T-cell (primary cell): ENCODE results near the gene COIL. TPM values are rescaled to one million over a fixed set of nuclear protein-coding genes. Genes with fewer than 3 reads are reported as not detected.
"Not testable (repeated sequence)": the region's sequence is repeated elsewhere in the genome, so short reads cannot be mapped to it uniquely, and the experiment has no call there.

Source experiments
- ATAC-seq, 4 experiments: fragments of 200-7000 bp in 3 of 4; fragments of 150-1000 bp in 1 of 4; cut with Tn5 transposase; replicated peaks in 1 of 4; 1 replicate in 3 of 4; 2 replicates in 1 of 4; pipeline ENCODE4 v1.10.0; 2021; ENCODE audit warnings: moderate library complexity in 3 of 4, mild to moderate bottlenecking in 2 of 4, moderate number of reproducible peaks in 1 of 4
- CTCF ChIA-PET, 2 donors: fragments of 300-600 bp; sonication (Branson Sonifier 250); formaldehyde crosslinking; loops; one replicate each; lab custom pipeline; 2022; ENCODE audit warnings: antibody characterized with exemption in 2 of 2; lab: Charles Lee
- POLR2A ChIA-PET, 2 donors: fragments of 300-600 bp; sonication (Branson Sonifier 250); formaldehyde crosslinking; loops; one replicate each; lab custom pipeline; 2022; ENCODE audit warnings: antibody characterized with exemption in 2 of 2; lab: Charles Lee
- DNase-seq, 35 experiments: peaks; one replicate each; pipeline versions ENCODE4 v3.0.0 to v3.0.0-alpha.2; 2013 to 2023
- H3K27ac ChIP-seq: one replicate; pipeline ENCODE4 v1.5.1; 2013; ENCODE audit warnings: low read length
- H3K27me3 ChIP-seq, 2 experiments: replicated peaks in 1 of 2; 1 replicate in 1 of 2; 2 replicates in 1 of 2; pipeline versions ENCODE4 v1.6.1 to v1.7.0; 2013; ENCODE audit warnings: low read length in 1 of 2, mixed read lengths in 1 of 2; ENCODE audit not compliant: control insufficient read depth in 2 of 2, insufficient read depth in 2 of 2; ENCODE audit errors: extremely low read depth in 1 of 2
- H3K36me3 ChIP-seq, 2 donors: 1 replicate in 1 of 2; 2 replicates in 1 of 2; pipeline versions ENCODE4 v1.6.1 to v1.7.0; 2013; ENCODE audit warnings: low read length in 1 of 2; ENCODE audit not compliant: control insufficient read depth in 2 of 2, insufficient read depth in 1 of 2; ENCODE audit errors: extremely low read depth in 1 of 2
- H3K4me1 ChIP-seq, 2 experiments: 1 replicate in 1 of 2; 2 replicates in 1 of 2; pipeline versions ENCODE4 v1.6.1 to v1.7.0; 2013; ENCODE audit warnings: low read length in 2 of 2, mixed read lengths in 1 of 2; ENCODE audit not compliant: insufficient read depth in 2 of 2, control insufficient read depth in 1 of 2; ENCODE audit errors: extremely low read depth in 1 of 2
- H3K4me3 ChIP-seq, 2 donors: 1 replicate in 1 of 2; 2 replicates in 1 of 2; pipeline versions ENCODE4 v1.5.1 to v1.7.0; 2013; ENCODE audit warnings: mild to moderate bottlenecking in 2 of 2, low read length in 1 of 2, moderate library complexity in 1 of 2; ENCODE audit not compliant: control insufficient read depth in 1 of 2; ENCODE audit errors: extremely low read depth in 1 of 2
- H3K9me3 ChIP-seq: 2 replicates; pipeline ENCODE4 v1.7.0; 2013
- H3K27ac Mint-ChIP-seq, 2 donors: one replicate each; pipeline ENCODE4 v1.8.0; 2020 to 2021; ENCODE audit warnings: mild to moderate bottlenecking in 2 of 2, mixed read lengths in 2 of 2
- H3K27me3 Mint-ChIP-seq, 2 donors: one replicate each; pipeline ENCODE4 v1.8.0; 2021 to 2022; ENCODE audit warnings: mixed read lengths in 2 of 2
- H3K36me3 Mint-ChIP-seq: one replicate; pipeline ENCODE4 v1.8.0; 2021; ENCODE audit warnings: mixed read lengths
- H3K4me1 Mint-ChIP-seq, 3 donors: one replicate each; pipeline ENCODE4 v1.8.0; 2020 to 2022; ENCODE audit warnings: mixed read lengths in 3 of 3, mild to moderate bottlenecking in 1 of 3
- H3K4me3 Mint-ChIP-seq, 3 donors: one replicate each; pipeline ENCODE4 v1.8.0; 2020 to 2022; ENCODE audit warnings: mild to moderate bottlenecking in 3 of 3, mixed read lengths in 3 of 3, moderate library complexity in 3 of 3
- H3K9me3 Mint-ChIP-seq, 3 donors: one replicate each; pipeline ENCODE4 v1.8.0; 2020 to 2022; ENCODE audit warnings: mixed read lengths in 3 of 3
- WGBS: methylation state at CpG from one replicate; pipeline ENCODE4 v1.1.5; 2013; ENCODE audit warnings: missing lambda C conversion rate; ENCODE audit not compliant: insufficient coverage; 5-methylcytosine and 5-hydroxymethylcytosine counted together
- total RNA-seq, 35 experiments: library from RNA in 6 of 35; stranded (reverse) in 6 of 35; fragments of 120-200 nt in 1 of 35; gene quantifications; one replicate each; pipeline versions ENCODE4 v1.2.1 to v1.2.4 and lab custom pipeline; 2013 to 2026

Gene COIL
- total RNA-seq, 5 donors from 2014 or later (not counting 1 experiment from before 2014, with no cell fraction given), result 14.7 to 19.2 (median 15.7) TPM

DNA sequence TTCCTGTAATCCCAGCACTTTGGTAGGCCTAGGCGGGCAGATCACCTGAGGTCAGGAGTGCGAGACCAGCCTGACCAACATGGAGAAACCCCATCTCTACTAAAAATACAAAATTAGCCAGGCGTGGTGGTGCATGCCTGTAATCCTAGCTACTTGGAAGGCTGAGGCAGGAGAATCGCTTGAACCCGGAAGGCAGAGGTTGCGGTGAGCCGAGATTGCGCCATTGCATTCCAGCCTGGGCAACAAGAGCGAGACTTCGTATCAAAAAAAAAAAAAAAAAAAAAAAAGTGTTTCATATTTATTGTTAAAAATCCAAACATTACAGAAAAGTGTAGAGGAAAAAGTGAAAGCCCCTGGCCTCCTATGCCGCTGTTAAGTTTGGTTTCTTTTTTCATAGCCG, 19.7 kb upstream of the COIL start:
- H3K4me3 ChIP-seq, H3K27ac ChIP-seq, H3K27ac Mint-ChIP-seq, H3K36me3 ChIP-seq, H3K9me3 Mint-ChIP-seq, CTCF ChIA-PET, H3K4me3 Mint-ChIP-seq, ATAC-seq, DNase-seq, H3K27me3 Mint-ChIP-seq, POLR2A ChIA-PET, H3K9me3 ChIP-seq: not testable (repeated sequence)
- no CpG with 5 or more reads among the region's 12 CpGs for whole genome bisulfite sequencing
- H3K36me3 Mint-ChIP-seq, result peaks cover 13% of the 10 kb centered on the region
- Histone ChIP-seq H3K4me1 (peaks cover 10 to 20% of the 10 kb centered on the region in 2 experiments), H3K27me3 (peaks cover 0 to 11% of the 10 kb centered on the region in 2 experiments)
- H3K4me1 Mint-ChIP-seq, result peaks cover 17 to 26% (median 22%) of the 10 kb centered on the region in 3 donors

DNA sequence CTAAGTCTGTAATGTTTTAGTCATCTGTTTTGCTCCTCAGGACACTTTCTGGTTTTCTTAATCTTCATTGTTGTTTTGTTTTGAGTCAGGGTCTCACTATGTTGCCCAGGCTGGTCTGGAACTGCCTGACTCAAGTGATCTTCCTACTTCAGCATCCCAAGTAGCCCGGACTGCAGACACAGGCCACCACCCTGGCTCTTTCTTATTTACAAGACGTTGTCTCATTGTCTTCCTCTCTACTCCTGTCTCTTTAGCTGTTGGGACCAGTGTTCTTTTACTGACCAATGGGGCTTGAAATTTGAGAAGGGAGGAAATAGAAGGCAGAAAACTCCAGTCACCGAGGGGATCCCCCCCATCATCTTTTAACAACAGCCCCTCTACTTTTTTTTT, 18.2 kb upstream of the COIL start:
- H3K4me1 Mint-ChIP-seq, result peaks cover 17 to 26% (median 22%) of the 10 kb centered on the region in 3 donors
- WGBS, result no CpG with 5 or more reads among the region's 3 CpGs
- peak overlapping the region; percentile 86 to 91 (median 87) for H3K4me3 Mint-ChIP-seq
- H3K9me3 Mint-ChIP-seq, result no peaks in the 10 kb centered on the region
- Histone ChIP-seq H3K4me3 (no peak overlapping the region), H3K27ac (peak overlapping the region; percentile 41), H3K9me3 (no peaks in the 10 kb centered on the region), H3K4me1 (peaks cover 10 to 20% of the 10 kb centered on the region in 2 experiments), H3K36me3 (peaks cover 0 to 2% of the 10 kb centered on the region in 2 donors), H3K27me3 (peaks cover 0 to 11% of the 10 kb centered on the region in 2 experiments)
- ATAC-seq (no peak), DNase-seq (no peak)
- peaks cover 2% of the 10 kb centered on the region for H3K36me3 Mint-ChIP-seq
- ChIA-PET CTCF (interaction anchor here (0.6 to 1.6 kb wide), 3 partner anchors 12 to 1374 kb away, joined by 3 to 6 read pairs (median 5); partner anchors contain the start of gene COIL (in 1 of the 2)), POLR2A (interaction anchor here (0.6 kb wide), 3 partner anchors 33 to 278 kb away, joined by 3 read pairs; partner anchors contain the start of gene TRIM25 (in 1 of the 2))
- H3K27ac Mint-ChIP-seq, result peak overlapping the region; percentile 75 to 86
- no peaks in the 10 kb centered on the region for H3K27me3 Mint-ChIP-seq

DNA sequence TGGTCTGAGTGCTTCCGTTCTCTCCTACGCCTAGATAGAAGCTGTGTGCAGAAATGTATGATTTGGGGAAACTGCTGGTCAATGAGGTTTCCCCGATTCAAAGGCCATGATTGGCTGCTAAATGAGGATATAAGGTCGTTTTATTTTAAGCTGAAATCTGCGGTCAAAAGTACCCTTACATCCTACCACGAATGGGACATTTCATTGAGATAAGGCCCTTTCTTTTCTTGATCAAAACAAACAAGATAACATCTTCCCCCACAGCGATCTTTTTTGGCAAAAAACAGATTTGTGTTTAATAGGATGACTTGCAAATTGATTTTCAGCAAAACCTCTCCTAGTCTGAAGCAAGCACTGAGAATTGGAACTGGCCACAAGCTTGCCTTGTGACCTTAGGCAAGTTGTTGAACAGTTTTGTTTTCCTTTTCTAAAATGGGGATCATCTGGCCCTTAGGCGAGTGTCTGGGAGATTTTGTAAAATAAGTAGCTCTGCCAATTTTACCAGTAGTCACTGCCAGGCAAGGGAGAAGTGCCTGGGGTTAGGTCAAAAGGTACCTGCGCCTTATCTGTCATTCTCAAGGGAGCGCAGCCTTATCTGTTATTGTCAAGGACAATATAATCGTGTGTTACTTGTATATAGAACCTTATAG, 17.7 kb upstream of the COIL start:
- H3K27ac ChIP-seq, result peak overlapping the region; percentile 41
- ATAC-seq (no peak), DNase-seq (peak in 1 of 35 experiments; percentile 23)
- Mint-ChIP-seq H3K4me3 (peak overlapping the region; percentile 86 to 91 (median 87)), H3K36me3 (no peaks in the 10 kb centered on the region), H3K27me3 (no peaks in the 10 kb centered on the region), H3K4me1 (peaks cover 17 to 26% (median 22%) of the 10 kb centered on the region in 3 donors), H3K27ac (peak overlapping the region; percentile 75 to 86), H3K9me3 (no peaks in the 10 kb centered on the region)
- peak overlapping the region; percentile 51 to 75 for H3K4me3 ChIP-seq
- CTCF ChIA-PET, result interaction anchor here (0.6 to 1.6 kb wide), 8 partner anchors 12 to 1519 kb away, joined by 3 to 6 read pairs (median 4); partner anchors contain the start of gene COIL (in 1 of the 2)
- 95% methylated on average over 4 of the region's 11 CpGs for WGBS
- peaks cover 0 to 2% of the 10 kb centered on the region in 2 donors for H3K36me3 ChIP-seq
- peaks cover 10 to 20% of the 10 kb centered on the region in 2 experiments for H3K4me1 ChIP-seq
- POLR2A ChIA-PET, result interaction anchor here (0.6 kb wide), 5 partner anchors 15 to 1559 kb away, joined by 3 to 4 read pairs (median 3); partner anchors contain the start of gene TRIM25 (in 1 of the 2)
- H3K9me3 ChIP-seq, result no peaks in the 10 kb centered on the region
- peaks cover 0 to 11% of the 10 kb centered on the region in 2 experiments for H3K27me3 ChIP-seq

DNA sequence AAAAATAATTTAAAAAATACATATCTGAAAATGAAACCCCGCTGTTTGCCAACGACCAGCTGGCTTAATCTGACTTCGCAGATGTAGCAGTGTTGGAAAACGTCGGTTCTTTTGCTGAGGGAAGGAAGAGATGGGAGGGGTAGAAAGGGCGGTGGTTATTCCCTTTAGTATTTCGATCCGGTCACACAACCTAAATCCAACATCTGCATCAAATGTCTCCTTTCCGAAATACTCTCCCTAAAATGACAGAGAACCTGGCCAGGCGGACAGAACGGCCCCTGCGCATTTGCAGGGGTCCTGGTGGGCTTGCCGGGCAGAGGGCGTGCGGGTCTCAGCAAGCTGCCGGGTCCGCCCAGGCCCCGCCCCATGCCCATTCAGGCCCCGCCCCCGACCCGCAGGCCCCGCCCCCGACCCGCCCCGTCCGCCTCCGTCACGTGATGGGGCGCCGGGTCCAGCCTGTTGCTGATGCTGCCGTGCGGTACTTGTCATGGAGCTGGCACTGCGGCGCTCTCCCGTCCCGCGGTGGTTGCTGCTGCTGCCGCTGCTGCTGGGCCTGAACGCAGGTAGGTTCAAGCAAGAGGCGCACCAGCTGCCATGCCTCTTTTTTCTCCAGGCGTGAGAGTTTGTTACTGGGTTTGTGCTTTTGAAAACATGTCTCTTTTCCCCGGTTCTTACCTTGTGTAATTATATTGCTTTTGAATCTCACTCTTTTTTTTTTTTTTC, 17.0 kb upstream of the COIL start, which contains the start of gene SCPEP1:
Gene SCPEP1 (plus strand): TSS at position 459 of the 723 bp plus-strand sequence. CDS start 29 bp downstream, at position 488.
- ATAC-seq (peak; percentile 96 to 99 (median 97)), DNase-seq (peak; percentile 59 to 86 (median 72))
- POLR2A ChIA-PET, result interaction anchor here (0.5 to 0.6 kb wide), 3 partner anchors 15 to 1560 kb away, joined by 3 to 4 read pairs (median 4); no protein-coding TSS in a partner anchor
- Mint-ChIP-seq H3K27me3 (no peaks in the 10 kb centered on the region), H3K36me3 (no peaks in the 10 kb centered on the region), H3K9me3 (no peaks in the 10 kb centered on the region), H3K4me1 (peaks cover 17 to 26% (median 22%) of the 10 kb centered on the region in 3 donors), H3K27ac (peak within 1 kb of the TSS; percentile 75 to 86), H3K4me3 (peak within 1 kb of the TSS; percentile 86 to 91 (median 87))
- Histone ChIP-seq H3K36me3 (peaks cover 0 to 2% of the 10 kb centered on the region in 2 donors), H3K4me1 (peaks cover 10 to 20% of the 10 kb centered on the region in 2 experiments), H3K27ac (peak within 1 kb of the TSS; percentile 41), H3K9me3 (no peaks in the 10 kb centered on the region), H3K4me3 (peak within 1 kb of the TSS; percentile 66 to 75), H3K27me3 (peaks cover 0 to 11% of the 10 kb centered on the region in 2 experiments)
- CTCF ChIA-PET, result interaction anchor here in 1 of 2 donors (0.6 to 1.6 kb wide), 6 partner anchors 11 to 1520 kb away, joined by 3 to 6 read pairs (median 4); no protein-coding TSS in a partner anchor
- WGBS, result under 1% methylated on average over 29 of the region's 42 CpGs

DNA sequence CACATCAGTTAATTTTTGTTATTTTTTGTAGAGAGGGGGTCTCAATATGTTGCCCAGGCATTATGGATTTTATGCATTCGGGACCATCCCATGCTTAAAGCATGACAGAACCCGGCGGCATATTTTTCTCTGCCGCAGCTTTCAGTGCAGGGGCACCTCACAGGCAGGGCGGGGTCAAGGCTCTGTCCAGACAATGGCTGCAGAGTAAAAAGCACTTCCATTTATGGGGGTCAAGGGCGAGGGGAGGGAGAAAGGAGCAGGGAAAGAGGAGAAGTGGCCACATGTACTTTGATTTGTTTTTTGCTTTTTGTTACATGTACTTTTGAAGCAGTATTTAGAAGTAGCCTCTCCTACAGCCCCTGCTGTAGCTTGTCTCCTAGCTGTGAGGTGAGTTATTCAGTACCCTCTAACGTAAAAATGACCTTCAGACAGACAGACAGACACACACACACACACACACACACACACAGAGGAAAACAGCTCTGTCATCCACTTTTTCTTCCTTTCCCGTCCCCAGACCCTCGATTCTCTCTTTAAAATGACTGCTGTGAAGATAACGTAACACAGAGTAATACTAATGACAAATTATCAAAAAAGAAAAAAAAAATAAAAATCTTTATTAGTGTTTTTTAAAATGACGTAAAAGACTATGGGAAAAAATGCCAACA, 16.2 kb upstream of the COIL start:
- H3K36me3 Mint-ChIP-seq, result no peaks in the 10 kb centered on the region
- H3K9me3 ChIP-seq, result no peaks in the 10 kb centered on the region
- H3K4me3 ChIP-seq, result peak overlapping the region; percentile 66 to 75
- peaks cover 0 to 11% of the 10 kb centered on the region in 2 experiments for H3K27me3 ChIP-seq
- H3K27ac Mint-ChIP-seq, result no peak overlapping the region
- H3K36me3 ChIP-seq, result peaks cover 0 to 2% of the 10 kb centered on the region in 2 donors
- WGBS, result 25% methylated on average over 1 of the region's 11 CpGs
- ATAC-seq (no peak), DNase-seq (no peak)
- H3K27me3 Mint-ChIP-seq, result no peaks in the 10 kb centered on the region
- no peak overlapping the region for H3K27ac ChIP-seq
- ChIA-PET CTCF (interaction anchor here in 1 of 2 donors (1.6 kb wide), 1 partner anchor 197 kb away, joined by 4 read pairs; no protein-coding TSS in a partner anchor), POLR2A (interaction anchor here in 1 of 2 donors (0.5 kb wide), 1 partner anchor 26 kb away, joined by 4 read pairs; no protein-coding TSS in a partner anchor)
- peaks cover 17 to 26% (median 22%) of the 10 kb centered on the region in 3 donors for H3K4me1 Mint-ChIP-seq
- H3K4me1 ChIP-seq, result peaks cover 10 to 20% of the 10 kb centered on the region in 2 experiments
- H3K9me3 Mint-ChIP-seq, result no peaks in the 10 kb centered on the region
- H3K4me3 Mint-ChIP-seq, result peak overlapping the region; percentile 49 to 86 (median 58)
